HepG2 (cell line): Measurements from ENCODE around the gene THADA.

Experiments
- POLR2G ChIP-seq: fragments of 200-400 bp; formaldehyde crosslinking; IDR thresholded peaks from 2 replicates; pipeline ENCODE4 v1.6.1; 2018; ENCODE audit warnings: mild to moderate bottlenecking, low read depth, low read length, moderate library complexity
- ZNF318 ChIP-seq: sonication (generic); formaldehyde crosslinking; IDR thresholded peaks from 2 replicates; pipeline ENCODE4 v1.4.0; 2020; ENCODE audit warnings: mild to moderate bottlenecking, missing genetic modification reagents

DNA sequence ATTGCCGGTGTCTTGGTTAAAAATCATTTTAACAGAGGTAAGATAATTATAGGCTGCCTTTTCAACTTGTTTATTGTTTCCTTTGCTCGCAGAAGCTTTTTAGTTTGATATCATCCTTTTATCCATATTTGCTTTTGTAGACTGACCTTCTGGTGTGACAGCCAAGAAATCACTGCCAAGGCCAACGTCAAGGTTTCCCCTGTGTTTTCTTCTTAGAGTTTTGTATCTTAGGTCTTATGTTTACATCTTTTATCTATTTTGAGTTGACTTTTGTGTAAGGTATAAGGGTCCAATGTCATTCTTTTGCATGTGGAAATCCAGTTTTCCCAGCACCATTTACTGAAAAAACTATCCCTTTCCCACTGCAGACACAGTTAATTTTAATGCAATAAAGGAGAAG lies 240.4 kb downstream of the THADA start:
- no peak for TF ChIP-seq ZNF318
- TF ChIP-seq POLR2G = no peak
